HG02571 (cell line): Measurements from ENCODE around the gene CACNA2D2.

Experiments
- ATAC-seq: cut with Tn5 transposase; IDR thresholded peaks from one replicate; pipeline ENCODE4 v1.9.1; 2021; ENCODE audit warnings: mild to moderate bottlenecking, moderate library complexity; ENCODE audit not compliant: unreplicated experiment

Gene CACNA2D2

DNA sequence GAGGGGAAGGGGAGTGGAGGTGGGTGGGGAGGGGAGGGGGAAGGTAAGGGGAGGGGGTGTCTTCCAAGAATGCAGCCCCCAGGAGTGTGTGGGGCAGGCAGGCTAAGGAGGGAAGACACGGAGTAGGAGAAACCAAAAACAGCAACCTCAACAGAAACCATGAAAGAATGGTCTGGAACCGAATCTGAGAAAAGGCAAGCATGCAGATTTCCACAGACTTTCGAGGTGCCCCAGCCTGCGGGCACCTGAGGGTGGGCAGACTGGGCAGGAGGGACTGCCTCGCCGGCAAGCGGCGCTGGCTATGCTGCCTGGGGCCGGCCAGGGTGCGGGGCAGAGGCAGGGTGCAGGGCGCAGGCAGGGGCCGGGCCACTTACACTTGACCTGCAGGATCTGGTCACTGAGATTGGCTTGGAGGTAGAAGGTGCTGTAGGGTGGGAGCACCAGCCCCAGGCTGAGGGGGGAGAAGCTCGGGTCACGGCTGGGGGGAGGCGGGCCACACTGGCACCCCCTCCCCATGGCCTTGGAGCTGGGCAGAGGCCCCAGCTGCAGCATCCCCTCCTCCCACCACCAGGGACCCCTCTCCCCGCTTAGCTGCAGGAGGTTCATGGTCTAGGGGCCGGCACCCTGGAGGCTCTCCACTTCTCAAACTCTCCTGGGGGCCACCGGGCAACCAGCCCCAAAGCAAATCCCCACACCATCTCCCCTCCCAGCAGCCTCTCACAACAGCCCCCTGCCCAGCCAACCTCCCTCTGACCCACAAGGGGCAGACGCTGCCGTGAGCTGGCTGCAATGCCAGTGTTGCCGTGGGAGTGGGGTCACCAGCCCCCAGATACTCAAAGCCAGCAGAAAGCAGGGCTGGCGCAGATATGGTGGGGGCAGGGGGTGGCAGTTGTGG, 128.8 kb downstream of the CACNA2D2 start:
- ATAC-seq = no peak

DNA sequence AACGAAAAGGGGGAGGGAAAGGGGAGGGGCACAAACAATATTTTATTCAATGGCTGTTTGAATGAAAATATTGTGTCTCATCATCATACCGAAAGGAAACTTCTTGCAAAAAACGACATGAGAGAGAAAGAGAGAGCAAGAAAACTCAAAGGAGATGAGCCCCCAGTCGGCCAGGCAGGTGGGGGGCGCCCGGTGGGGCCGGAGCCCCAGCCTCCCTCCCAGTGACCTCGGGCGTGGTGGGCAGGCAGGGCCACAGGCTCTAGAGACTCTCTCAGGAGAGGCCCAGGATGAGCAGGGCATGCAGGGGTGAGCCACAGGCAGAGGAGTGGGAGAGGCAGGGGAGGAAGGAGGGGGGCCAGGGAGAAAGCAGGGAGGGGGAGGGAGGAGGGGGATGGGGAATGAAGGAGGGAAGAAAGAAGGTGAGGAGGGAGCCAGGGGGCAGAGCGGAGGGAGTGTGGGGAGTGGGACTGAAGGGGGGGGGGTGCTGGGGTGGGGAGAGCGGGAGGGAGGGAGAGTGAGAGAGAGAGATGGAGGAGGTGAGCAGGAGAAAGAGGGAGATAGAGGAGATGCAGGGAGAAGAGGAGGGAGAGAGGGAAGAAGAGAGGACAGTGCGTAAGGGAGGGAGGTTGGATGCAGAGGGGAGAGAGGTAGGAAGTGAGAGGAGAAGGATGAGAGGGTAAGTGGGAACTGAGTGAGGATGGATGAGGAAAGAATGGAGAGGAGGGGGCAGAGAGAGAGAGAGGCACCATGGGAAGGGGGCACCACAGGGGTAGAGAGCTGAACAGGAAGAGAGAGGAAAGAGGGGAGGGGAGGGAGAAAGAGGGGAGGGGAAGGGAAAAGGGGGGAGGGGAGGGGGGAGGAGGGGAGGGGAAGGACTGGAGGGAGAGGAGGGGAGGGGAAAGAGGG, 130.0 kb downstream of the CACNA2D2 start:
- no peak for ATAC-seq

DNA sequence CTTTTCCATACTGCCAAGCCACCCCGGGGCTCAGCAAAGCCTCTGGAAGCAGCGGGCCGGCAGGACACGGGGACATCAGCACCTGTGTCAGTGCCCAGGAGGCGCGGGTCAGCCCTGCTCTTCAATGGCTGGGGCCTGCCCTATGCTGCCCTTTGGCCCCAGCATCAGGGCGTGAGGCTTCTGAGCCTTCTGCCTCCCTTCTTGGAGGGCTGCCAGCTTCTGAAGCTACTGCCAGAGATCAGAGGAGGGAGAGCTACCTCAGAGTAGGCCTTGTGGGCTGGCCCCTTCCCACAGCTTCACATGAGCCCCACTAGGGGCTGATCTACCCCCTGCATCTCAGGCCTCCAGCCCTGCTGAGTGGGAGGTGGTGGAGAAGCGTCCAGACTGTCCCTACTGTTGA, 131.1 kb downstream of the CACNA2D2 start:
- no peak for ATAC-seq

DNA sequence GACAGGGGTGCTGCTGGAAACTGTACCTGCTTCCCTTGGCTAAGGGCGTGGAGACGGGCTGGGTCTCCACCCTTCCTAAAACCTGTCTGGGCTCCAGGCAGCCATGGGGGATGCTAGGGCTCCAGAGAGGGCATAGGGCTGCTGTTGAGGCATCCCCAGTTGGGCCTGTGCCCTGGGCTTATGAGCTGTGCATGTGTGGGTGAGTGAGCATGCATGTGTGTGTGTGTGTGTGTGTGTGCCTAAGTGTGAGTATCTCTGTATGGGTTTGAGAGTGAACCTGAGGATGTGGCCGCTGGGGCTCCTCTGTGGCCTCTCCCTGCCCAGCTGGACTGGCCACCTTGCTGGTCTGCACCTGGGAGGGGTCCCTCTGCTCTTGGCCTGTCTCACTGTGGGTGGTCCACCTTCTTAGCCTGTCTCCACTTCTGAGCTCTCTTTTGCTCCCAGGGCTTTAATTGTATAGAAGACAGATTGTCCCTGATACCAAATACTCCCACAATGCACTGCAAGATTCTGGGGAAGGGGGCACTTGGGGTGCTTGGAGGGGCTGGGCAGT, 132.2 kb downstream of the CACNA2D2 start:
- no peak for ATAC-seq

DNA sequence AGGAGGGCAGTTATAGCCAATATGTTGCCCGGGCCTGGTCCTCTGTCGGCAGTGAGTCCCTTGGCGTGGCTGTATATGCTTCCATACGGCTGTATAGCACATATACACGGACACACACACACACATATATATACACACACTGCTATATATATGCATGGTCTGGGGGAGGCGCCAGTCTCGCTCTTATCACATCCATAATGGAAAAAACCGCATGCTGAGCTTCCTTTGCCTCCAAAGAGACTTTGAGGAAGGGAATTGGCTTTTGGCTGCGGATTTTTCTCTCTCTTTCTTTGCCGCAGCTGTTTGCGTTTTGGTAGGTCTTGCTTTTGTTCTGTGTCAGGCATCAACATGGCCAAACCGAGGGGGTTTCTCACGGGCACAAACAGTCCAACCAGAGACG, 132.8 kb downstream of the CACNA2D2 start:
- no peak for ATAC-seq

DNA sequence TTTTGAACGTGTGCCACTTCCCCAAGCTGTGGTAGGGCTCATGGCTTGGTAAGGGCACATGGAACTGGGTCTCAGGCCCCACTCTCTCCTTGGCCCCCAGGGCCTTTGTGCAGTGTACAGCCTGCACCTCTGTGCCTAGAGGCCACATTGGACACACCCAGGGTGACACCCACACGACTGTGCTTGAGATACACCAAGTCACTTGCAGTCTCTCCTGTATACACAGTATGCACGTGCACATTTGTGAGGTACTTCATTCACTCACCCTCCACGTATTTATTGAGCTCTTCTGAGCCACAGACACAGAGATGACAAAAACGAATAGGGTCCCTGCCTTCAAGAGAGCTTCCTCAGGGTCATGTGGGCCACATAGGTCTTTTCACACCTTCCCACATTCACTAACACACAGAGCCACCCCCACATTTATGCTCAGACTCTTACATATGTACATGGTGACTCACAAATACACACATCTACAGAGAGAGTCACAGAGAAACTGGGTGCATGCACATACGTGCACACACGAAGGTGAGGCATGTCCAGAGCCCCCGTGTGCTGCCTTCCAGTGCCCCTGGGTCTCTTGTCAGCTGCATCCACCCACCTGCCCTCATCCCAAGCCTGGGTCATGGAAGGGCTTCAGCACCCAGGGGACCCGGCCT, 134.3 kb downstream of the CACNA2D2 start:
- no peak for ATAC-seq

DNA sequence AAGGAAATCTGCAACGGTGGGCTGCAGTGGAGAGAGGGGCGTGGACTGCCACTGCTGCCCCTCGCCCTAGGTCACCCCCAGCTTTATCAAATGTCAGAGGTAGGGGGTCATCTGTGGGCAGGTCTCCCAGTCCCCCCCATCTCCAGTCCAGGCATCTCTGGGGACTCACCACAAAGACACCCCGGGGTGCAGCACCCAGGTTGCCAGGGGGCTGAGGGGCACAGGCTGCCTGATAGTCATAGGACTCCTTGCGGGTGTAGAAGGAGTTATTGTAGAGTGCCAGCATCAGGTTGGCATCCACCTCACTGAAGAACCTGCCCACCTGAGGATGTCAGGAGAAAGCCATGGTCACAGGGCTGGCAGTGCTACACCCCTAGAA, 137.6 kb downstream of the CACNA2D2 start:
- no peak for ATAC-seq

DNA sequence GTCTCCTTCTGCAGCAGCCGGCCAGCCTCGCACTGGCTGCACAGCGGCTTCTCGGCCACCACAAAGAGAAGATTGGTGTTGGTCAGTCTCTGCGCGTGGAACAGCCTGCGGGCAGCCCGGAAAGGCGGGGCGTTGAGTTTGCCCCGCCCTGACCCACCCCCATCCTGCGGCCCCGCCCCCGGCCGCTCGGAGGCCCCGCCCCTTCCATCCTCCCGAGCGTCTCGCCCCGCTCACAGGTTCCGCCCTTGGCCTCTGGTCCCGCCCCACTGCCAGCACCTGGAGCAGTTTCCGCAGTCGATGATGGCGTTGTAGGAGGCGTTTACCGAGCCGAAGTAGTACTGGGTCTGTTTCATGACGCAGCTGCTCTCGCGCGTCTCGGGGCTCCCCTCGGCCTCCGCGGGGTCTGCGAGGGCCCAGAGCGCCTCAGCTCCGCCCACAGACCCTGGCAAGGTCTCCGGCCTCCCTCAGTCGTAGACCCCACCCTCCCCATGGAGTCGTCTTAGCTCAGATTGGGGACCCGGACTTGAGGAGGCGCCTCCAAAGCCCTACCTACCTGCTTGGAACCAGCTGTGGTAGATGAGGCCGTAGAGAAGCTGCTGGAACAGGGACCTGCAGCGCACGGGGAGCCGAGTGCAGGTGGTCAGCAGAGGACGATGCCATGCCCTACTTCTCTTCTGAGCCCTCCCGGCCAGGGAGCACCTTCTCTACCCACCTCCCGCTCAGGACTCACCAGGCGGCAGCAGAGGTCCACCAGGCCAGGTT, 138.2 kb downstream of the CACNA2D2 start:
- ATAC-seq = peak; percentile 69

DNA sequence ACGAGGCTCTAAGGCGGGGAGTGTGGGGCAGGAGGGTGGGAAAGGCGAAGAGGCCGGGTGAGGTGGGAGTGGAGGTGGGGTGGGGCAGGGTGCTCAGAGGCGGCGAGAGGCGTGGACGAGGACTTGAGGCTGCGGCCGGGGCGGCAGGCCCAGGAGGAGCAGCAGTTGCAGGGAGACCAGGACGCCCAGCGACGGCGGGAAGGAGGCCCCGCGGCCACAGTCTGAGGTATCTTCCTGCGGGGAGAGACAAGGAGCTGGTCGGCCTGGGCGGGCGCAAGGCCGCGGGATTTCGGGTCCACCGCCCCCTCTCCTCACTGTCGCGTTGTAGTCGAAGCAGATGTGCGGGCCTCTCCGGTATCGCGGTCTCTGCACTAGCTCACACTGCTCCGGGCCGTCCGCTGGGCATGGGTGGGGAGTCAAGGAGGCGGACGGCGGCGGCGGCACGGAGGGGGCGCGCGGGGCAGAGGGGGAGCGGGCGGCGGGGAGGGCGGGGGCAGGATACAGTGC, 138.8 kb downstream of the CACNA2D2 start:
- peak; percentile 14 for ATAC-seq

DNA sequence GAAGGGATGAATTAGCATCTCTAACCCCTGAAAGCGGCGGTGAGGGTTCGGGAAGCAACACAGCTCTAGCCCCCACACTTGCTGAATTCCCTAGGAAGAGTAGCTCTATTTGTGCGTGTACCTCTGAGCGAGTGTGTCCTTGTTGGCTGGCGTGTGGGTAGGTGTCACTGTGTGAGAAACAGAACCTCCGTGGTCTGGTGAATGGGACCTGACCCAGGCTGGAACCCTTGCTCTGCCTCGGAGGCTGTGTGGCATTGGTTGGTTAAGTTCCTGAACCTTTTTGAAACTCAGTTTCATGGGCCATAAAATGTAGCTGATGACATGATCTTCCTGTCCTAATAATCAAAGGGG, 143.7 kb downstream of the CACNA2D2 start:
- peak; percentile 15 for ATAC-seq

DNA sequence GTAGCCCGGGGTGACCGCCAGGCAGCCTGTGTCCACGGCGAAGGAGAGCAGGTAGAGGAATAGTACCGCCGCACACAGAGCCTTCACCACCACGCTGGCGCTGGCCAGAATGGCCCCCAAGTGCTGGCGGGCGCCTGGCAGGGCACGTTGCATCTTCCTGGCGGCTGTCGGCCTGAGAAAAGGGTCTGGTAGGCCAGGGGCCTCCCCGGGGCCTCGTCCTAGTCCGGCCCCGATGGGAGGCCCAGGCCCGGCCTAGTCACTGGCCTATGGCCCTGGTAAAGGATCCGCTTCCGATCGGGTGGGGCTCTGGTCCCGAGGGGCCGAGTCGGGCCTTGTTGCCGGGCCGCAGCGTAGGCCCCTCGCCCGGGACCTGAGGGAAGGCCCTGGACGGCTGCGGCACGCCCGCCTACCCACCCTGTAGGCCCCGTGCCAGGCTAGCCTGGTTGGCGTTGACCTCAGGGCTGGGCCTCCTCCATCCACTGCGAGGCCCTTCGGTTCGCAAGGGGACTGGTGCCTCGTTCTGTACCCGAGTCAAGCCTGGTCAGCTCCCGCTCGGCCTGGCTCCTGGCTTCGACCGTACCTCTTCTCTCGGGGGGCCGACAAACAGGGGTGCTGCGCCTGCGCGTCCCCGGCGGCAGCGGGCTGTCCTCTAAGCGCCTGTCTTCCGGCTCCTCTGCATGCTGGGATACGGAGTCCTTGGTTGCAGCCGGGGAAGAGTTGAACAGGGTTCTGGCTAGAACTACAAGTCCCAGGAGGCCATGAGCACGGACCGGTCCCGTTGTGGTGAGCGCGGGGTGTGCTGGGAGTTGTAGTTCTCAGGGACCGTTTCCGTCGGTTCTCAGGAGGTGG, 144.3 kb downstream of the CACNA2D2 start, which contains the start of gene TMEM115:
TSS of gene TMEM115 (minus strand) at position 611 of the 849 bp plus-strand sequence. CDS start at position 153, 458 bp downstream.
- peak; percentile 98 for ATAC-seq

DNA sequence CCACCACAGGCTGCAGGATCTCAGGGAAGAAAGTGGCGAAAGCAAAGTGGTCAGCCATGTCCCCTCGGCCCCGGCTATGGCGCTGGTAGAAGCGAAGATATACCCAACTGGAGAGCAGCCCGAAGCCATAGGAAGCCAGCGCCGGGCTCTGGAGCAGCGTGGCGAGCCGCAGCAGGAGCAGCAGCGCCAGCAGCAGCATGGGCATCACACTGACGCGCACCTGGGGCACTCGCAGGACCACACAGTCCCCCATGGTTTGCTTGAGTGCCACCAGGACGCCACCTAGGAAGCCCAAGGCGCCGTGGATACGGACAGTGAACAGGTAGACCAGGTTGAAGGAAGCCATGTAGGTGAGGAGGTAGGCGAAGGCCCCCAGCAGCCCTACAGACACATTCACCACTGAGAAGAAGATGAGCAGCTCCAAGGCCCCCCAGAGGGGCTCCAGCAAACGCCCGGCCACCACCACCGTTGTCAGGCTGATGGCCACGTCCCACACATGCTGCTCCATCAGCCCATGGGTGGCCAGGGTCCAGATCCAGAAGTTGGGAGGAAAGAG, 145.0 kb downstream of the CACNA2D2 start:
- no peak for ATAC-seq

DNA sequence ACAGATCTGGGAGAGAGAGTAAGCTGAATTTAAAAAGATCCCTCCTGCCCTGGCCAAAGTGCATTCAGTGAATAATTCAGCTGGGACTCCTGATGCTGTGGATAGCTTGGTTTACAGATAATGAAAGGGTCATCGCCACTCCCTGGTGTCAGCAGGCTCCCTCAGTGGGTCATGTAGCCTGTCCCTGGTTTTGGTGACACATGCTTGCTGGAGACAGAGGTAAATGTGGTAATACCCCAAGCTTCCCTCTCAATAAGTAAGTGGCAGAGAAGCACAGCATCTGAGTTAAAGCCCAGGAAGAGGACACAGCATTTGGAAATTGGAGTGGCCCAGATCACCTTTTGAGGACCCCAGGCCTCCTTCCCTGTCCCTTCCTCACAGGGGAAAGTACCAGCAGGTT, 146.0 kb downstream of the CACNA2D2 start:
- ATAC-seq = no peak

DNA sequence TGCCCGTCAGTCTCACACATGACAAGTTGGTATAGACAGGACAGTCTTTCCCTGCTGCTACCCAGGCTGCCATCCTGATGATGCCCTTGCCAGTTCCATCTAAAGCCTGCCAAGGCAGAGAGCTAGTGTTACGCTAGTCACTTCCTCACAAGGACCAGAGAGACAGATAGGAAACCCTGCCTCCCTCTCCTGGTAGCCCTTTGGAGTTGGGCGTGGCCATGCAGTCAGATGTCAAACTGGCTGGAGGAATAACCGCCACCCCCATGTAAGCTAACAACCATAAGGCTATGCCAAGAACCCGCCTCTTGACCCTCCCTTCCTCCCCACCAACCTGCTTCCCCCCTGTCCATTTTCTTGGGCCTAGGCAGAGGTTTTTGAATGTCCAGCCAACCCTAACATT, 146.9 kb downstream of the CACNA2D2 start:
- no peak for ATAC-seq

DNA sequence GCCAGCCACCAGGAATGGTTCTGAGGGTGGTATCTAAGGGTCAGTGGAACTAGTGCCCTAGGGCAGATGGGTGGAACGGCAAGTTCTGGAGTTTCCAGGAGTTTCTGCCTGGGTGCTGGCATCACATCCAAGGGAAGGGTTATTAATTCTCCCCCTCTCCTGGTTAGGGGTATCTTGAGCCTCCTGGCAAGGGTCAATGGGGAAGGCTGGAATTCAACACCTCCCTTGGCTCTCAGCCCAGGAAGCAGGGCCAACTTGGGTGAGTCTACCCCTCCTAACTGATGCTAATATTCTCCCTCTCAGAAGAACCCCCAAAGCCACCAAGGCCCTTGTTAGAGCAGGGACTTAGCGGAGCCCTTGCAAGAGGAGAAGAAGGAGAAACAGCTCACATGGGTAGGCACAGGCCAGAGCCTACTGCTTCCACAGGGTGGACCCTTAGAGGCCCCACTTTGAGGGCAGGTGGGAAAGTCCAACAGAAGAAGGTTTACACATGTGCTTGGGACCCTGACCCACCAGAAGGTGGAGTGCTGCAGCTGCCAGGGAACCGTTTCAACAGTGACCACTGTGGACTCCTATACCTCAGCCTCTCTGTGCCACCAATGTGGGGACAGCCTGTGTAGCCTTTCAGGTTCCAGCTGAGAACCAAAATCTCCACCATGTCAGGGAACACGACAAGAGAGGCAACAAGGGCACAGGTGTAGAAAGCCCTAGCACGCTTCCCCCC, 147.4 kb downstream of the CACNA2D2 start:
- no peak for ATAC-seq

DNA sequence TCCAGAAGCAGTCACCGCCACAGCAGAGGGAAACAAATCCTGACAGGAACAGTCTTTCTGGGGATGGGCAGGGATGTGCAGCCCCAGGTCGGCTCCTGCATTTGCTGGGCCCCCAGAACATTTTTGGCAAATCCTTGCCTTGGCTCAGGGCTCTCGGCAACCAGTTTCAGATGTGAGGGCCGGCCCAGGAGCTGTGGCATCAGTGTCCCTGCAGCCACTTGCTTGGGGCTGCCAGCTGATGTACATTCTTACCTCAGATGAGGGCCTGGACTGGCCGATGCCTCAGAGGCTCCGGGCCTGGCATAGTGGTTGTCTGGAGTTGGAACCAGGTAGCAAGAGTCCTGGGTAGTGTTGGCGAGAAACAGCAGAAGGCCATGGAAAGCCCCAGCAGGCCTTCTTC, 148.6 kb downstream of the CACNA2D2 start:
- ATAC-seq = no peak

DNA sequence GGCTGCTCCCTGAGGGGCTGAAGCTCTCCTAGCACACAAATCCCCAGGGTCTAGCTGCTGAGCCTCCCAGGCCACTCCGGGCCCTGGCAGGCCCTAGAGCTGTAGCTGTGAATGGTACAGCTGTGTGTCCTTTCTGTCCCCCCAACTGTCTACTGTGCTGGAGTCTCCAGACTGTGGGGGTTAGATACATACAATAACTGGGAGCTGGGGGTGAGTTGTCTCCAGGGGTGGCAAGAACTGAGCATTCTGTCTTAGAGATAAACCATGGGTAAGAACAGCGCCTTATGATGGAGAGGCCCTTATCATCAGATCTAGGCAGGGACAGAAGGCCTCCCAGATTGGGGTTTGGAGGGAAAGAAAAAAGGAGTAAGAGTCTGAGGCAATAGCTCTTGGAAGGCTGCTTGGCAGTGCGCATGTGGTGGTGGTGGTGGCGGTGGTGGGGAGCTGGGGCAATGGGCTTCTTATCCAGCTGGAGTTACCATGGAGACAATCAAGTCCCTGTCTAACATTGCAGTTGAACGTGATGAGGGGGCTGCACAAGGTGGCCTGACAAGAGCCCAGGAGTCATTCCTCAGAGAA, 149.2 kb downstream of the CACNA2D2 start:
- ATAC-seq = no peak
